ENCODE results near the gene ESPN.

DNA sequence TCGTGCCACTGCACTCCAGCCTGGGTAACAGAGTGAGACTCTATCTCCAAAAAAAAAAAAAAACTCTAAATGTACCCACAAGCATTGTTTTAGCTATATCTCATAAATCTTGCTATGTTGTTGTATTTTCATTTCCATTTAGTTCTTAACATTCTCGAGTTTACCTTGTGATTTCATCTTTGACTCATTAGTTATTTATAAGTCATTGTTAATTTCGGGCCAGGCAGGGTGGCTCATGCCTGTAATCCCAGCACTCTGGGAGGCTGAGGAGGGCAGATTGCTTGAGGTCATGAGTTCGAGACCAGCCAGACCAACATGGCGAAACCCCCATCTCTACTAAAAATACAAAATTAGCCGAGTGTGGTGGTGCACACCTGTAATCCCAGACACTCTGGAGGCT, 16.6 kb upstream of the ESPN start:
- TF ChIP-seq EZH2 (IDR thresholded peaks at IDR 0.05; ENCODE audit: borderline replicate concordance, low read depth, low read length, severe bottlenecking) = no peak
- TF ChIP-seq, protein P1, sequence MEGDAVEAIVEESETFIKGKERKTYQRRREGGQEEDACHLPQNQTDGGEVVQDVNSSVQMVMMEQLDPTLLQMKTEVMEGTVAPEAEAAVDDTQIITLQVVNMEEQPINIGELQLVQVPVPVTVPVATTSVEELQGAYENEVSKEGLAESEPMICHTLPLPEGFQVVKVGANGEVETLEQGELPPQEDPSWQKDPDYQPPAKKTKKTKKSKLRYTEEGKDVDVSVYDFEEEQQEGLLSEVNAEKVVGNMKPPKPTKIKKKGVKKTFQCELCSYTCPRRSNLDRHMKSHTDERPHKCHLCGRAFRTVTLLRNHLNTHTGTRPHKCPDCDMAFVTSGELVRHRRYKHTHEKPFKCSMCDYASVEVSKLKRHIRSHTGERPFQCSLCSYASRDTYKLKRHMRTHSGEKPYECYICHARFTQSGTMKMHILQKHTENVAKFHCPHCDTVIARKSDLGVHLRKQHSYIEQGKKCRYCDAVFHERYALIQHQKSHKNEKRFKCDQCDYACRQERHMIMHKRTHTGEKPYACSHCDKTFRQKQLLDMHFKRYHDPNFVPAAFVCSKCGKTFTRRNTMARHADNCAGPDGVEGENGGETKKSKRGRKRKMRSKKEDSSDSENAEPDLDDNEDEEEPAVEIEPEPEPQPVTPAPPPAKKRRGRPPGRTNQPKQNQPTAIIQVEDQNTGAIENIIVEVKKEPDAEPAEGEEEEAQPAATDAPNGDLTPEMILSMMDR (IDR thresholded peaks at IDR 0.05; ENCODE audit: borderline replicate concordance, extremely low read depth, low read length, poor library complexity, severe bottlenecking) = no peak
